A549 treated with AZD2906 at 1 μM for 4 hours (cell line): Measurements from ENCODE around the gene PTGER4. TPM values are rescaled to one million over a fixed set of nuclear protein-coding genes. Genes with fewer than 3 reads are reported as not detected.

Experiments used
- total RNA-seq: library from RNA; stranded (reverse); fragments of 200-300 nt; extraction: Qiagen RNA extraction; gene quantifications from 5 replicates; pipeline ENCODE4 v1.2.3, GENCODE V29; 2022

PTGER4 gene
- 5.6 to 7.9 TPM (median 6.7 TPM) in 5 replicates for total RNA-seq

DNA sequence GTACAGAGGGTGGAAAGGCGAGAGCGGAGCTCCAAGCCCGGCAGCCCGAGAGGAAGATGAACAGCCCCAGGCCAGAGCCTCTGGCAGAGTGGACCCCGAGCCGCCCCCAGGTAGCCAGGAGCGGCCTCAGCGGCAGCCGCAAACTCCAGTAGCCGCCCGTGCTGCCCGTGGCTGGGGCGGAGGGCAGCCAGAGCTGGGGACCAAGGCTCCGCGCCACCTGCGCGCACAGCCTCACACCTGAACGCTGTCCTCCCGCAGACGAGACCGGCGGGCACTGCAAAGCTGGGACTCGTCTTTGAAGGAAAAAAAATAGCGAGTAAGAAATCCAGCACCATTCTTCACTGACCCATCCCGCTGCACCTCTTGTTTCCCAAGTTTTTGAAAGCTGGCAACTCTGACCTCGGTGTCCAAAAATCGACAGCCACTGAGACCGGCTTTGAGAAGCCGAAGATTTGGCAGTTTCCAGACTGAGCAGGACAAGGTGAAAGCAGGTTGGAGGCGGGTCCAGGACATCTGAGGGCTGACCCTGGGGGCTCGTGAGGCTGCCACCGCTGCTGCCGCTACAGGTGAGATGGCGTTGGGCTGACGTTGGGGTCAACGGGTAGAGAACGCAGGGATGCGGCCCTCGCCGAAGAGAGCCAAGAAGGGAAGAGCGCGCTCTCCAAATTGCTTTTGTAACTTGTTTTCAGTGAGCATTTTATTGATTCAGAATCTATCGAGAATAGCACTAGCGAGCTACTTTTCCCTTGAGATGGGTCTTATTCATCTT is at the start of gene PTGER4:
TSS of gene PTGER4 (plus strand) at position 3 of the 769 bp plus-strand sequence. CDS start 1,079 bp downstream, outside the sequence.

Other genes with a start within 250 kb of the PTGER4 start
- 7.7 to 17.3 TPM (median 9.2 TPM) in 5 replicates for gene TTC33, start 76.0 kb downstream of the PTGER4 start, total RNA-seq
- 27.9 to 74.1 TPM (median 37.8 TPM) in 5 replicates for gene PRKAA1, start 118.5 kb downstream of the PTGER4 start, total RNA-seq
- gene RPL37, start 155.3 kb downstream of the PTGER4 start, total RNA-seq: 2,664 to 2,779 TPM (median 2,727 TPM) in 5 replicates
- 2.2 to 3.0 TPM (median 2.4 TPM) in 5 replicates for gene CARD6, start 161.5 kb downstream of the PTGER4 start, total RNA-seq
- not detected in 5 replicates for gene C7, start 229.6 kb downstream of the PTGER4 start, total RNA-seq